Measurements from ENCODE around the gene CD6.

DNA sequence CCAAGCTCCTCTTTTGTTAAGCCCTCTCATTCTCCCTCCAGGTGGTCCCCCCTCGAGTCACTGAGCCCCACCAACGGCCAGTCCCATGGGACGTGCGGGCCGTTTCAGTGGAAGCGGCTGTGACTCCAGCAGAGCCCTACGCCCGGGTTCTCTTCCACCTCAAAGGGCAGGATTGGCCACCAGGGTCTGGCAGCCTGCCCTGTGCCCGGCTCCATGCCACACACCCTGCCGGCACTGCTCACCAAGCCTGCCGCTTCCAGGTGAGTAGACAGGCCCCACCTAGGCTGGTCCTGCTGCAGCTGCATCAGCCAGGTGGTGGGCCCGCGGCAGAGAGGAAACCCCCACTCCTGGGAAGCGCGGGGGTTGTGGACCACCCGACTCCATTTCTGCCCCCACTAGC is 43.9 kb upstream of the CD6 start:
- TF ChIP-seq, protein P1, sequence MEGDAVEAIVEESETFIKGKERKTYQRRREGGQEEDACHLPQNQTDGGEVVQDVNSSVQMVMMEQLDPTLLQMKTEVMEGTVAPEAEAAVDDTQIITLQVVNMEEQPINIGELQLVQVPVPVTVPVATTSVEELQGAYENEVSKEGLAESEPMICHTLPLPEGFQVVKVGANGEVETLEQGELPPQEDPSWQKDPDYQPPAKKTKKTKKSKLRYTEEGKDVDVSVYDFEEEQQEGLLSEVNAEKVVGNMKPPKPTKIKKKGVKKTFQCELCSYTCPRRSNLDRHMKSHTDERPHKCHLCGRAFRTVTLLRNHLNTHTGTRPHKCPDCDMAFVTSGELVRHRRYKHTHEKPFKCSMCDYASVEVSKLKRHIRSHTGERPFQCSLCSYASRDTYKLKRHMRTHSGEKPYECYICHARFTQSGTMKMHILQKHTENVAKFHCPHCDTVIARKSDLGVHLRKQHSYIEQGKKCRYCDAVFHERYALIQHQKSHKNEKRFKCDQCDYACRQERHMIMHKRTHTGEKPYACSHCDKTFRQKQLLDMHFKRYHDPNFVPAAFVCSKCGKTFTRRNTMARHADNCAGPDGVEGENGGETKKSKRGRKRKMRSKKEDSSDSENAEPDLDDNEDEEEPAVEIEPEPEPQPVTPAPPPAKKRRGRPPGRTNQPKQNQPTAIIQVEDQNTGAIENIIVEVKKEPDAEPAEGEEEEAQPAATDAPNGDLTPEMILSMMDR (IDR thresholded peaks at IDR 0.05), result no peak
- TF ChIP-seq POLR2A (IDR thresholded peaks at IDR 0.05), result no peak

Measured in ovary (tissue), 3 donors.